A549 (cell line): ENCODE data around the gene ATRN. TPM values are rescaled to one million over a fixed set of nuclear protein-coding genes. Genes with fewer than 3 reads are reported as not detected.

Experiments
- ATAC-seq, 2 experiments: fragments of 200-7000 bp in 1 of 2; fragments of >200 bp in 1 of 2; cut with Nextera tagmentation in 1 of 2; cut with Tn5 transposase in 1 of 2; 3 replicates each; pipeline versions ENCODE4 v1.8.0 to v1.9.1; 2018 to 2020; ENCODE audit warnings: mild to moderate bottlenecking in 1 of 2, moderate library complexity in 1 of 2
- CTCF ChIA-PET: fragments of 300-600 bp; sonication (Branson Sonifier 250); formaldehyde crosslinking; extraction: SDS; loops from one replicate; lab custom pipeline; 2021; ENCODE audit warnings: antibody characterized with exemption, inconsistent platforms; lab: Yijun Ruan, JAX
- POLR2A ChIA-PET: fragments of 350-600 bp; formaldehyde crosslinking; extraction: SDS; loops from one replicate; lab custom pipeline; 2021; ENCODE audit warnings: antibody characterized with exemption, inconsistent platforms; lab: Yijun Ruan, JAX
- DNase-seq, 2 experiments: peaks; one replicate each; pipeline versions ENCODE4 v3.0.0 to v3.0.0-alpha.2; 2011 to 2016; ENCODE audit warnings: low read depth in 1 of 2, low spot score in 1 of 2
- FAIRE-seq: peaks from 2 replicates; lab custom pipeline; 2011; peaks lifted over from hg19 to GRCh38; lab: Jason Lieb, UNC
- H3K27ac ChIP-seq, 2 experiments: fragments of >200 bp; sonication (Bioruptor Twin); formaldehyde crosslinking; 3 replicates each; pipeline ENCODE4 v1.5.1; 2016 to 2017
- H3K4me1 ChIP-seq: fragments of >200 bp; sonication (Bioruptor Twin); formaldehyde crosslinking; 3 replicates; pipeline ENCODE4 v1.6.1; 2016
- H3K4me2 ChIP-seq: fragments of >200 bp; sonication (Bioruptor Twin); formaldehyde crosslinking; 3 replicates; pipeline ENCODE4 v1.6.1; 2016
- H3K4me3 ChIP-seq: fragments of >200 bp; sonication (Bioruptor Twin); formaldehyde crosslinking; 3 replicates; pipeline ENCODE4 v1.5.1; 2016
- H3K9me3 ChIP-seq: fragments of >200 bp; sonication (Bioruptor Twin); formaldehyde crosslinking; 3 replicates; pipeline ENCODE4 v1.6.1; 2016
- CEBPB ChIP-seq, 2 experiments: fragments of >200 bp in 1 of 2; sonication (Bioruptor Twin) in 1 of 2; formaldehyde crosslinking in 1 of 2; IDR thresholded peaks; 2 replicates each; pipeline ENCODE4 v1.6.1; 2012 to 2016
- EHMT2 ChIP-seq: fragments of 200-600 bp; sonication (generic); IDR thresholded peaks from 2 replicates; pipeline ENCODE4 v1.6.1; 2016; ENCODE audit warnings: antibody characterized with exemption, low read depth, mild to moderate bottlenecking, moderate library complexity
- ESRRA ChIP-seq: fragments of 150-350 bp; IDR thresholded peaks from 2 replicates; pipeline ENCODE4 v1.6.1; 2014; ENCODE audit warnings: mild to moderate bottlenecking, low read length, borderline replicate concordance
- HOXA7 ChIP-seq: fragments of 250-450 bp; sonication (Bioruptor Pico); IDR thresholded peaks from 2 replicates; pipeline ENCODE4 v1.5.0; 2020; ENCODE audit warnings: mild to moderate bottlenecking, moderate library complexity
- HOXB13 ChIP-seq: fragments of 250-450 bp; sonication (Bioruptor Pico); IDR thresholded peaks from 2 replicates; pipeline ENCODE4 v1.5.0; 2020; ENCODE audit warnings: low read depth, mild to moderate bottlenecking, moderate library complexity
- HOXB5 ChIP-seq: fragments of 250-450 bp; sonication (Bioruptor Pico); IDR thresholded peaks from 2 replicates; pipeline ENCODE4 v1.5.0; 2020; ENCODE audit warnings: mild to moderate bottlenecking, moderate library complexity
- JUNB ChIP-seq: fragments of >200 bp; sonication (Bioruptor Twin); formaldehyde crosslinking; IDR thresholded peaks from 2 replicates; pipeline ENCODE4 v1.6.1; 2016
- KDM5A ChIP-seq: fragments of 200-600 bp; sonication (generic); IDR thresholded peaks from 2 replicates; pipeline ENCODE4 v1.6.1; 2016; ENCODE audit warnings: antibody characterized with exemption, mild to moderate bottlenecking
- MYC ChIP-seq: IDR thresholded peaks from 2 replicates; pipeline ENCODE4 v1.6.1; 2012; ENCODE audit warnings: mild to moderate bottlenecking, inconsistent platforms, low read length, improper control_type of control experiment, borderline replicate concordance
- NPAS2 ChIP-seq: fragments of 250-450 bp; sonication (Bioruptor Pico); IDR thresholded peaks from 2 replicates; pipeline ENCODE4 v1.8.0; 2022; ENCODE audit warnings: mild to moderate bottlenecking, moderate library complexity, borderline replicate concordance
- PBX3 ChIP-seq: IDR thresholded peaks from 2 replicates; pipeline ENCODE4 v1.6.1; 2012
- POLR2A ChIP-seq: IDR thresholded peaks from 2 replicates; pipeline ENCODE4 v1.6.1; 2012; ENCODE audit warnings: mild to moderate bottlenecking, low read length
- POLR2AphosphoS2 ChIP-seq: conservative IDR thresholded peaks from 2 replicates; pipeline ENCODE4 v1.6.1; 2012; ENCODE audit warnings: low read length, improper control_type of control experiment, inconsistent platforms
- RARB ChIP-seq: fragments of 250-450 bp; sonication (Bioruptor Pico); IDR thresholded peaks from 2 replicates; pipeline ENCODE4 v1.8.0; 2021; ENCODE audit warnings: mild to moderate bottlenecking, moderate library complexity
- RNF2 ChIP-seq: fragments of 200-600 bp; sonication (generic); IDR thresholded peaks from 2 replicates; pipeline ENCODE4 v1.6.1; 2016; ENCODE audit warnings: low read depth, mild to moderate bottlenecking, antibody characterized with exemption, moderate library complexity, borderline replicate concordance
- TFCP2L1 ChIP-seq: fragments of 250-450 bp; sonication (Bioruptor Pico); IDR thresholded peaks from 2 replicates; pipeline ENCODE4 v1.5.0; 2021; ENCODE audit warnings: mild to moderate bottlenecking
- USF2 ChIP-seq: fragments of 450-650 bp; IDR thresholded peaks from 2 replicates; pipeline ENCODE4 v1.6.1; 2014; ENCODE audit warnings: antibody characterized with exemption
- ZSCAN20 ChIP-seq: fragments of 250-450 bp; sonication (Bioruptor Pico); IDR thresholded peaks from 2 replicates; pipeline ENCODE4 v1.8.0; 2022; ENCODE audit warnings: mild to moderate bottlenecking, moderate library complexity
- WGBS: methylation state at CpG from one replicate; pipeline ENCODE4 v1.1.6; 2017; ENCODE audit errors: missing lambda C conversion rate; 5-methylcytosine and 5-hydroxymethylcytosine counted together
- polyA plus RNA-seq, 4 experiments: library from polyadenylated mRNA; depleted of rRNA in 3 of 4; stranded (reverse); fragments of >200 nt; fragmentation: RNase III in 1 of 4; extraction: RNeasy Plus Mini Kit Qiagen cat#74134 plus additional on column Dnase treatment in 1 of 4; gene quantifications; 2 replicates in 3 of 4; 3 replicates in 1 of 4; pipeline ENCODE4 v1.2.3, GENCODE V29; 2011 to 2017

The ATRN gene
- polyA plus RNA-seq, 2 of the 4 experiments (the other 2 are of a cell fraction), result 21.3 to 58.7 TPM

- Histone ChIP-seq H3K4me3 (no peak overlapping the region), H3K4me2 (no peak overlapping the region), H3K9me3 (no peaks in the 10 kb centered on the region), H3K27ac (no peak overlapping the region), H3K4me1 (no peaks in the 10 kb centered on the region)
- 62% methylated on average over 8 of the region's 8 CpGs for WGBS
- ChIA-PET CTCF (interaction anchor here (0.9 to 61.5 kb wide), 7 partner anchors 9 to 160 kb away, joined by 3 to 2233 read pairs (median 7); partner anchors contain the start of genes ADISSP, HSPA12B and SIGLEC1), POLR2A (interaction anchor here (1.2 kb wide), 1 partner anchor 109 kb away, joined by 4 read pairs; the partner anchor contains the start of gene ADISSP)
- DNase-seq (no peak), FAIRE-seq (no peak), ATAC-seq (no peak)
- TF ChIP-seq NPAS2 (no peak), TFCP2L1 (CRISPR knock-in tag) (no peak), ZSCAN20 (CRISPR knock-in tag) (no peak), PBX3 (no peak), RARB (no peak), HOXB5 (CRISPR knock-in tag) (no peak)
Measured at GRCh38 chr20:3658716-3659491, 188.1 kb downstream of the ATRN start.

GRCh38 chr20:3659492-3660261, 188.9 kb downstream of the ATRN start:
- WGBS, result 61% methylated on average over 10 of the region's 12 CpGs
- TF ChIP-seq HOXA7 (CRISPR knock-in tag) (no peak), POLR2A (no peak), EHMT2 (no peak), USF2 (no peak), HOXB13 (CRISPR knock-in tag) (no peak), KDM5A (no peak), RNF2 (no peak), MYC (no peak), ESRRA (no peak), CEBPB (IDR thresholded peaks at IDR 0.05) (no peak), JUNB (no peak)
- DNase-seq (no peak), ATAC-seq (peak; percentile 22 to 27; a peak in 3 of 6 replicates), FAIRE-seq (no peak)
- H3K4me1 ChIP-seq, result no peaks in the 10 kb centered on the region
- ChIA-PET CTCF (interaction anchor here (0.5 to 61.5 kb wide), 7 partner anchors 9 to 333 kb away, joined by 3 to 2233 read pairs (median 7); partner anchors contain the start of genes ADISSP, HSPA12B and SIGLEC1), POLR2A (interaction anchor here (1.2 kb wide), 1 partner anchor 108 kb away, joined by 4 read pairs; the partner anchor contains the start of gene ADISSP)
- no peaks in the 10 kb centered on the region for H3K9me3 ChIP-seq
- H3K4me3 ChIP-seq, result no peak overlapping the region
- no peak overlapping the region for H3K27ac ChIP-seq
- H3K4me2 ChIP-seq, result no peak overlapping the region

GRCh38 chr20:3660262-3661059, 189.6 kb downstream of the ATRN start:
- no peak for ATAC-seq
- Histone ChIP-seq H3K4me2 (peak overlapping the region; percentile 31), H3K27ac (no peak overlapping the region)
- POLR2A ChIA-PET, result no interaction called here
- TF ChIP-seq ESRRA, result no peak
- TF ChIP-seq POLR2AphosphoS2, result no peak
- TF ChIP-seq, all 56 proteins: peak for 0
- DNase-seq, result no peak
- Histone ChIP-seq H3K4me1 (no peaks in the 10 kb centered on the region), H3K4me3 (peak overlapping the region; percentile 4; the same call in 1 of the 3 replicates), H3K9me3 (no peaks in the 10 kb centered on the region)
- CTCF ChIA-PET, result interaction anchor here (0.5 to 61.5 kb wide), 5 partner anchors 8 to 334 kb away, joined by 3 to 2233 read pairs (median 11); partner anchors contain the start of genes ADISSP, HSPA12B and SIGLEC1
- 45% methylated on average over 57 of the region's 75 CpGs for WGBS
- no peak for FAIRE-seq
